HEK293 (cell line): ENCODE measurements around the gene CCDC179.

Source experiments
- PRDM6 ChIP-seq: fragments of 450-650 bp; formaldehyde crosslinking; IDR thresholded peaks from 2 replicates; pipeline ENCODE4 v1.5.1; 2017; ENCODE audit warnings: missing biosample characterization, missing genetic modification characterization
- ZNF362 ChIP-seq: fragments of 450-650 bp; formaldehyde crosslinking; IDR thresholded peaks from 2 replicates; pipeline ENCODE4 v1.5.1; 2016; ENCODE audit warnings: missing biosample characterization, missing genetic modification characterization
- ZNF639 ChIP-seq: fragments of 450-650 bp; formaldehyde crosslinking; IDR thresholded peaks from 2 replicates; pipeline ENCODE4 v1.5.1; 2016; ENCODE audit warnings: missing biosample characterization, missing genetic modification characterization

GRCh38 chr11:22807855-22808570 is 52.3 kb downstream of the CCDC179 start:
- TF ChIP-seq PRDM6 (tag by site-specific recombination) (no peak), ZNF639 (tag by site-specific recombination) (no peak), ZNF362 (tag by site-specific recombination) (no peak)
